ENCODE data around the gene NVL.

The NVL gene

DNA sequence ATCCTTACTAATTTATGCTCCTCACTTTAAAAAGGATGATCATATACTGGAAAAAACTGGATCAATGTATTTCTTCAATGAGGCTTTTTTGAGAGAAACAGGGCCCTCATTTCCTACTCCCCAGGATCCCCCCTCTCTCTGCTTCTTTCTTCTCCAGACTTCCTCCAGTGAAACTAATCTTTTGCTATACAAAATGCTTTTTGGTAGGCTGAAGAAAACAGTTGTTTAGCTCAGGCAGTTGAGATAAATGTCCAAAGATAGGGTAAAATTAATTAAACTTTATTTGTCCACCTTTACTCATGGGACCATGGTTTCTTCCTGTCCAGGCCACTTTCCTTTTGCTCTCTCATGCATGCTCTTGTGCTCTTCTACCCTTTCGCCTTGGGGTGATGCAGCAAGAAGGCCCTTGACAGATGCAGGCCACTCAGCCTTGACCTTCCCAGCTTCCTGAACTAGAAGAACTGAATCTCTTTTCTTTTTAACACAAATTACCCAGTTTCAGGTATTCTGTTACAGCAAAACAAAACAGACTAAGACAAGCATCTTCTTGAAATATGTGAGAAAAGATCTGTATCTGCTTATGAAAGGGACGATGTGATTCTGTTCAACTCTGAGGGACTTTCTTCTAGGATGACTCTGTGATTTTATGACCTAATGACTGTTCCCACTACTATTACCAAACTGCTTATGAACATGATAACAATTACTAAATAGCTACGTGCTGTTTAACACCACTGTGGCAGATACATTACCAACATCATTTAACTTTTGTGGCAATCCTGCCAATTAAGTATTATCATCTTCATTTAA is 63.7 kb downstream of the NVL start:
- Histone ChIP-seq H3K9me3 (replicated peaks; ENCODE audit: insufficient read depth, low read length) (no peaks in the 10 kb centered on the region), H3K36me3 (replicated peaks; ENCODE audit: insufficient read depth, low read length) (no peaks in the 10 kb centered on the region), H3K4me3 (ENCODE audit: low read length) (no peak overlapping the region), H3K79me2 (ENCODE audit: low read length) (no peaks in the 10 kb centered on the region), H3K27me3 (replicated peaks; ENCODE audit: insufficient read depth, low read length) (no peaks in the 10 kb centered on the region), H3K4me1 (ENCODE audit: low read length) (peaks cover 38% of the 10 kb centered on the region), H2AFZ (ENCODE audit: low read length) (no peak overlapping the region), H3K4me2 (ENCODE audit: low read depth, low read length) (no peak overlapping the region), H3K27ac (ENCODE audit: low read length) (peak overlapping the region; percentile 6; the same call in 1 of the 2 replicates), H3K9ac (ENCODE audit: low read length) (no peak overlapping the region), H3F3A (ENCODE audit: insufficient read depth, low read length) (peaks cover 29% of the 10 kb centered on the region), H3K9me2 (replicated peaks; ENCODE audit: insufficient read depth, low read length) (no peaks in the 10 kb centered on the region), H4K20me1 (ENCODE audit: insufficient read depth, low read length) (no peaks in the 10 kb centered on the region)
- TF ChIP-seq, protein P1, sequence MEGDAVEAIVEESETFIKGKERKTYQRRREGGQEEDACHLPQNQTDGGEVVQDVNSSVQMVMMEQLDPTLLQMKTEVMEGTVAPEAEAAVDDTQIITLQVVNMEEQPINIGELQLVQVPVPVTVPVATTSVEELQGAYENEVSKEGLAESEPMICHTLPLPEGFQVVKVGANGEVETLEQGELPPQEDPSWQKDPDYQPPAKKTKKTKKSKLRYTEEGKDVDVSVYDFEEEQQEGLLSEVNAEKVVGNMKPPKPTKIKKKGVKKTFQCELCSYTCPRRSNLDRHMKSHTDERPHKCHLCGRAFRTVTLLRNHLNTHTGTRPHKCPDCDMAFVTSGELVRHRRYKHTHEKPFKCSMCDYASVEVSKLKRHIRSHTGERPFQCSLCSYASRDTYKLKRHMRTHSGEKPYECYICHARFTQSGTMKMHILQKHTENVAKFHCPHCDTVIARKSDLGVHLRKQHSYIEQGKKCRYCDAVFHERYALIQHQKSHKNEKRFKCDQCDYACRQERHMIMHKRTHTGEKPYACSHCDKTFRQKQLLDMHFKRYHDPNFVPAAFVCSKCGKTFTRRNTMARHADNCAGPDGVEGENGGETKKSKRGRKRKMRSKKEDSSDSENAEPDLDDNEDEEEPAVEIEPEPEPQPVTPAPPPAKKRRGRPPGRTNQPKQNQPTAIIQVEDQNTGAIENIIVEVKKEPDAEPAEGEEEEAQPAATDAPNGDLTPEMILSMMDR (IDR thresholded peaks at IDR 0.05; ENCODE audit: low read length): no peak
- TF ChIP-seq EZH2phosphoT487 (IDR thresholded peaks at IDR 0.05; ENCODE audit: low read length) (no peak), EZH2 (optimal IDR thresholded peaks at IDR 0.05; ENCODE audit: low read depth, low read length) (no peak)
- no peak for DNase-seq

DNA sequence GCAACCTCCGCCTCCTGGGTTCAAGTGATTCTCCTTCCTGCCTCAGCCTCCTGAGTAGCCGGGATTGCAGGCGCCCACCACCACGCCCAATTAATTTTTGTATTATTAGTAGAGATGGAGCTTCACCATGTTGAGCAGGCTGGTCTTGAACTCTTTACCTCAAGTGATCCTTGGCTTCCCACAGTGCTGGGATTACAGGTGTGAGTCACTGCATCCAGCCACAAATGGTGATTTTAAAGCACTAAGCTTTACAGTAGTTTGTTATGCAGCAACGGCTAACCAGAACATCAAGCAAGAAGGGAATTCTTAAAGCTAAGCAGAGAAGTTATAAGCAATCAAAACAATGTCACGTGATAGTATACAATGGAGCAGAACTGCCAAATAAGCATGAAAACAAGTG is 65.7 kb downstream of the NVL start:
- Histone ChIP-seq H4K20me1 (ENCODE audit: insufficient read depth, low read length) (no peaks in the 10 kb centered on the region), H3K4me3 (ENCODE audit: low read length) (no peak overlapping the region), H3K4me2 (ENCODE audit: low read depth, low read length) (no peak overlapping the region), H3F3A (ENCODE audit: insufficient read depth, low read length) (peaks cover 29% of the 10 kb centered on the region), H3K9me3 (replicated peaks; ENCODE audit: insufficient read depth, low read length) (no peaks in the 10 kb centered on the region), H3K4me1 (ENCODE audit: low read length) (peaks cover 38% of the 10 kb centered on the region), H3K79me2 (ENCODE audit: low read length) (no peaks in the 10 kb centered on the region), H3K27ac (ENCODE audit: low read length) (no peak overlapping the region), H3K27me3 (replicated peaks; ENCODE audit: insufficient read depth, low read length) (no peaks in the 10 kb centered on the region), H3K36me3 (replicated peaks; ENCODE audit: insufficient read depth, low read length) (no peaks in the 10 kb centered on the region), H2AFZ (ENCODE audit: low read length) (no peak overlapping the region), H3K9ac (ENCODE audit: low read length) (no peak overlapping the region), H3K9me2 (replicated peaks; ENCODE audit: insufficient read depth, low read length) (no peaks in the 10 kb centered on the region)
- no peak for DNase-seq
- TF ChIP-seq EZH2 (optimal IDR thresholded peaks at IDR 0.05; ENCODE audit: low read depth, low read length) (no peak), EZH2phosphoT487 (IDR thresholded peaks at IDR 0.05; ENCODE audit: low read length) (no peak)
- TF ChIP-seq, protein P1 (IDR thresholded peaks at IDR 0.05; ENCODE audit: low read length): no peak

DNA sequence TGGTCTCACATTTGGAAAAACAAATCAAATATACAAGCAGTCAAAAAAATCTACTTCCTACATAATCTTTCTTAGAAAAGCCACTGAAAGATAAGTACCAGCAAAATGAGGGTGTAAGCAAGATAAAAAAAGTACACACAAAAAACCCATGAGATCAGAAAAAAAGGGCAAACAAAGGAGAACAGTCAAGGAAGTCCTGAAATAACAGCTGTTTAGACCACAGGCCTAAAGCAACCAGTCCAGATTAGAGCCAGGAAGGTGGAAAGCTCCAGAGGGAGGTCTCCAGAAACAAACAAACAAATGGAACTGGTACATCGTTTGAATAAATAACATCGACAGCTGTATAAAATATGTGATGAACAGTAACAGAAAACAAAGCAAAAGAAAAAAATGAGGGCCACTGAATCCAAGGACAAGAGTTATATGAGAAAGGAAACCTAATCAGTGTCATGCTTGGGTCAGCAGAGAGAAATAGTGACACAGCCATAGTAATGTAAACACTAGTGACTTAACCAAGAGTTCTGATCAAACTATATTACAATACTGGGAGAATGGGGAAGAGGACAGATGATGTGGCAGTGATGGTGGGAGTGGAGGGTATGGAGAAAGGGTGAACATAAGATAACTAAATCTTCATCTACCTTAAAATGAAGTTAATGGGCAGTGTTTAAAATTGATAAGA is 67.5 kb downstream of the NVL start:
- H3K9ac ChIP-seq (ENCODE audit: low read length): no peak overlapping the region
- H3K9me3 ChIP-seq (replicated peaks; ENCODE audit: insufficient read depth, low read length): no peaks in the 10 kb centered on the region
- H3K36me3 ChIP-seq (replicated peaks; ENCODE audit: insufficient read depth, low read length): no peaks in the 10 kb centered on the region
- TF ChIP-seq, protein P1 (IDR thresholded peaks at IDR 0.05; ENCODE audit: low read length): no peak
- TF ChIP-seq EZH2phosphoT487 (IDR thresholded peaks at IDR 0.05; ENCODE audit: low read length) (no peak), EZH2 (optimal IDR thresholded peaks at IDR 0.05; ENCODE audit: low read depth, low read length) (no peak)
- H3K27me3 ChIP-seq (replicated peaks; ENCODE audit: insufficient read depth, low read length): no peaks in the 10 kb centered on the region
- H2AFZ ChIP-seq (ENCODE audit: low read length): no peak overlapping the region
- no peaks in the 10 kb centered on the region for H4K20me1 ChIP-seq (ENCODE audit: insufficient read depth, low read length)
- H3K4me1 ChIP-seq (ENCODE audit: low read length): peaks cover 30% of the 10 kb centered on the region
- H3K27ac ChIP-seq (ENCODE audit: low read length): peak overlapping the region; percentile 35; the same call in 1 of the 2 replicates
- no peaks in the 10 kb centered on the region for H3K9me2 ChIP-seq (replicated peaks; ENCODE audit: insufficient read depth, low read length)
- H3K4me3 ChIP-seq (ENCODE audit: low read length): no peak overlapping the region
- H3K79me2 ChIP-seq (ENCODE audit: low read length): no peaks in the 10 kb centered on the region
- peak overlapping the region; percentile 4; the same call in 1 of the 2 replicates for H3K4me2 ChIP-seq (ENCODE audit: low read depth, low read length)
- DNase-seq: peak; percentile 33
- peaks cover 19% of the 10 kb centered on the region for H3F3A ChIP-seq (ENCODE audit: insufficient read depth, low read length)
